WTC11 (cell line): Measurements from ENCODE around the gene QDPR.

Source experiments
- CREB1 ChIP-seq: sonication (generic); formaldehyde crosslinking; IDR thresholded peaks from 2 replicates; pipeline ENCODE4 v1.8.0; 2023; ENCODE audit warnings: mild to moderate bottlenecking, missing genetic modification reagents
- ZNF396 ChIP-seq: fragments of 250-450 bp; sonication (Bioruptor Pico); IDR thresholded peaks from 2 replicates; pipeline ENCODE4 v1.8.0; 2021; ENCODE audit warnings: mild to moderate bottlenecking, moderate library complexity, borderline replicate concordance
- TF ChIP-seq, protein P1 (sequence below): sonication (generic); formaldehyde crosslinking; IDR thresholded peaks from 2 replicates; pipeline ENCODE4 v1.8.0; 2022; ENCODE audit warnings: mild to moderate bottlenecking, missing genetic modification reagents
- TF ChIP-seq, protein P2 (sequence below): sonication (generic); formaldehyde crosslinking; IDR thresholded peaks from 2 replicates; pipeline ENCODE4 v1.8.1; 2022; ENCODE audit warnings: low read depth, missing genetic modification reagents, borderline replicate concordance
- TF ChIP-seq, protein P3 (sequence below): fragments of 200-600 bp; IDR thresholded peaks from 2 replicates; pipeline ENCODE4 v1.8.0; 2022; ENCODE audit warnings: antibody characterized with exemption
- TF ChIP-seq, protein P4 (sequence below): sonication (generic); formaldehyde crosslinking; IDR thresholded peaks from 2 replicates; pipeline ENCODE4 v1.8.1; 2023; ENCODE audit warnings: mild to moderate bottlenecking, moderate library complexity, missing genetic modification reagents
- TF ChIP-seq, protein P5 (sequence below): sonication (generic); formaldehyde crosslinking; conservative IDR thresholded peaks from 2 replicates; pipeline ENCODE4 v1.8.1; 2023; ENCODE audit warnings: mild to moderate bottlenecking, low read depth, missing genetic modification reagents, moderate library complexity

DNA sequence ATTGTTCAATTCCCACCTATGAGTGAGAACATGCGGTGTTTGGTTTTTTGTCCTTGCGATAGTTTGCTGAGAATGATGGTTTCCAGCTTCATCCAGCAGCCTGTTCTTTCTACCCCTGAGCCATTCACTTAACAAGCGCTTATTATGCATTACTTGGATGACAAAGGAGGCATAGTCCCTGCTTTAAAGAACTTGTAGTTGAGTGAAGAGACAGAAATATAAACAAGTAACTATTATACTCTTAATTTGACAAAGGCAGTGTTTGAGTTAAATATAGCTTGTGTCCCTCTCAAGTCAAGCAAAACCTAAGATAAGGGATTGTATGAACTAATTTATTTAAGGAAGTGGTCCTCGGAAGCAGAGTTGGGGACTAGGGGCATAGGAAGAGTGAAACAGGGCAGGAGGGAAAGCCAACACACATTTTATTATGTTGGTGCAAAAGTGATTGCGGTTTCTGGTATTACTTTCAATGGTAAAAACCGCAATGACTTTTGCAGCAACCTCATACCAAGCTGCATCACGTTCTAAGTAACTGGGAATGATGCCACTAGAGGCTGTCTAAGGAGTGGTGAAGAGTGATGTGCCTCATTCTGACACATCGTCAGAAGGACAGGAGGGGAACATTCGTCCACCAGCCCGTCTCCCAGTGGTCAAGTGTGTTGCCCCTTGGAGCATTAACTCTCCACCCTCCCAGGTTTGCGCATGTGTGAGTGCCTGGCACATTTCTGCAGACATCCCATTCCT lies 41.8 kb downstream of the QDPR start:
- TF ChIP-seq, protein P1, sequence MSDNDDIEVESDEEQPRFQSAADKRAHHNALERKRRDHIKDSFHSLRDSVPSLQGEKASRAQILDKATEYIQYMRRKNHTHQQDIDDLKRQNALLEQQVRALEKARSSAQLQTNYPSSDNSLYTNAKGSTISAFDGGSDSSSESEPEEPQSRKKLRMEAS: no peak
- TF ChIP-seq, protein P2, sequence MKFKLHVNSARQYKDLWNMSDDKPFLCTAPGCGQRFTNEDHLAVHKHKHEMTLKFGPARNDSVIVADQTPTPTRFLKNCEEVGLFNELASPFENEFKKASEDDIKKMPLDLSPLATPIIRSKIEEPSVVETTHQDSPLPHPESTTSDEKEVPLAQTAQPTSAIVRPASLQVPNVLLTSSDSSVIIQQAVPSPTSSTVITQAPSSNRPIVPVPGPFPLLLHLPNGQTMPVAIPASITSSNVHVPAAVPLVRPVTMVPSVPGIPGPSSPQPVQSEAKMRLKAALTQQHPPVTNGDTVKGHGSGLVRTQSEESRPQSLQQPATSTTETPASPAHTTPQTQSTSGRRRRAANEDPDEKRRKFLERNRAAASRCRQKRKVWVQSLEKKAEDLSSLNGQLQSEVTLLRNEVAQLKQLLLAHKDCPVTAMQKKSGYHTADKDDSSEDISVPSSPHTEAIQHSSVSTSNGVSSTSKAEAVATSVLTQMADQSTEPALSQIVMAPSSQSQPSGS (CRISPR knock-in tag): no peak
- TF ChIP-seq, protein P3, sequence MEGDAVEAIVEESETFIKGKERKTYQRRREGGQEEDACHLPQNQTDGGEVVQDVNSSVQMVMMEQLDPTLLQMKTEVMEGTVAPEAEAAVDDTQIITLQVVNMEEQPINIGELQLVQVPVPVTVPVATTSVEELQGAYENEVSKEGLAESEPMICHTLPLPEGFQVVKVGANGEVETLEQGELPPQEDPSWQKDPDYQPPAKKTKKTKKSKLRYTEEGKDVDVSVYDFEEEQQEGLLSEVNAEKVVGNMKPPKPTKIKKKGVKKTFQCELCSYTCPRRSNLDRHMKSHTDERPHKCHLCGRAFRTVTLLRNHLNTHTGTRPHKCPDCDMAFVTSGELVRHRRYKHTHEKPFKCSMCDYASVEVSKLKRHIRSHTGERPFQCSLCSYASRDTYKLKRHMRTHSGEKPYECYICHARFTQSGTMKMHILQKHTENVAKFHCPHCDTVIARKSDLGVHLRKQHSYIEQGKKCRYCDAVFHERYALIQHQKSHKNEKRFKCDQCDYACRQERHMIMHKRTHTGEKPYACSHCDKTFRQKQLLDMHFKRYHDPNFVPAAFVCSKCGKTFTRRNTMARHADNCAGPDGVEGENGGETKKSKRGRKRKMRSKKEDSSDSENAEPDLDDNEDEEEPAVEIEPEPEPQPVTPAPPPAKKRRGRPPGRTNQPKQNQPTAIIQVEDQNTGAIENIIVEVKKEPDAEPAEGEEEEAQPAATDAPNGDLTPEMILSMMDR: no peak
- no peak for TF ChIP-seq CREB1 (CRISPR knock-in tag)
- TF ChIP-seq, protein P4, sequence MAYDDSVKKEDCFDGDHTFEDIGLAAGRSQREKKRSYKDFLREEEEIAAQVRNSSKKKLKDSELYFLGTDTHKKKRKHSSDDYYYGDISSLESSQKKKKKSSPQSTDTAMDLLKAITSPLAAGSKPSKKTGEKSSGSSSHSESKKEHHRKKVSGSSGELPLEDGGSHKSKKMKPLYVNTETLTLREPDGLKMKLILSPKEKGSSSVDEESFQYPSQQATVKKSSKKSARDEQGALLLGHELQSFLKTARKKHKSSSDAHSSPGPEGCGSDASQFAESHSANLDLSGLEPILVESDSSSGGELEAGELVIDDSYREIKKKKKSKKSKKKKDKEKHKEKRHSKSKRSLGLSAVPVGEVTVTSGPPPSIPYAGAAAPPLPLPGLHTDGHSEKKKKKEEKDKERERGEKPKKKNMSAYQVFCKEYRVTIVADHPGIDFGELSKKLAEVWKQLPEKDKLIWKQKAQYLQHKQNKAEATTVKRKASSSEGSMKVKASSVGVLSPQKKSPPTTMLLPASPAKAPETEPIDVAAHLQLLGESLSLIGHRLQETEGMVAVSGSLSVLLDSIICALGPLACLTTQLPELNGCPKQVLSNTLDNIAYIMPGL (CRISPR knock-in tag): no peak
- TF ChIP-seq ZNF396 (CRISPR knock-in tag): no peak
- TF ChIP-seq, protein P5, sequence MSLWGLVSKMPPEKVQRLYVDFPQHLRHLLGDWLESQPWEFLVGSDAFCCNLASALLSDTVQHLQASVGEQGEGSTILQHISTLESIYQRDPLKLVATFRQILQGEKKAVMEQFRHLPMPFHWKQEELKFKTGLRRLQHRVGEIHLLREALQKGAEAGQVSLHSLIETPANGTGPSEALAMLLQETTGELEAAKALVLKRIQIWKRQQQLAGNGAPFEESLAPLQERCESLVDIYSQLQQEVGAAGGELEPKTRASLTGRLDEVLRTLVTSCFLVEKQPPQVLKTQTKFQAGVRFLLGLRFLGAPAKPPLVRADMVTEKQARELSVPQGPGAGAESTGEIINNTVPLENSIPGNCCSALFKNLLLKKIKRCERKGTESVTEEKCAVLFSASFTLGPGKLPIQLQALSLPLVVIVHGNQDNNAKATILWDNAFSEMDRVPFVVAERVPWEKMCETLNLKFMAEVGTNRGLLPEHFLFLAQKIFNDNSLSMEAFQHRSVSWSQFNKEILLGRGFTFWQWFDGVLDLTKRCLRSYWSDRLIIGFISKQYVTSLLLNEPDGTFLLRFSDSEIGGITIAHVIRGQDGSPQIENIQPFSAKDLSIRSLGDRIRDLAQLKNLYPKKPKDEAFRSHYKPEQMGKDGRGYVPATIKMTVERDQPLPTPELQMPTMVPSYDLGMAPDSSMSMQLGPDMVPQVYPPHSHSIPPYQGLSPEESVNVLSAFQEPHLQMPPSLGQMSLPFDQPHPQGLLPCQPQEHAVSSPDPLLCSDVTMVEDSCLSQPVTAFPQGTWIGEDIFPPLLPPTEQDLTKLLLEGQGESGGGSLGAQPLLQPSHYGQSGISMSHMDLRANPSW (CRISPR knock-in tag): no peak
